Ovary (tissue), 3 donors: Measurements from ENCODE around the gene ZNF598.

Source experiments
- CTCF ChIP-seq, 3 donors: fragments of 450-650 bp in 2 of 3; fragments of 200-600 bp in 1 of 3; IDR thresholded peaks; one replicate each; pipeline versions ENCODE4 v1.5.1 to v1.8.0; 2016 to 2022; ENCODE audit warnings: antibody characterized with exemption in 3 of 3, mild to moderate bottlenecking in 1 of 3
- EP300 ChIP-seq: sonication (generic); formaldehyde crosslinking; IDR thresholded peaks from one replicate; pipeline ENCODE4 v1.6.1; 2017; ENCODE audit warnings: antibody characterized with exemption
- POLR2A ChIP-seq: fragments of 450-650 bp; IDR thresholded peaks from one replicate; pipeline ENCODE4 v1.6.1; 2017; ENCODE audit warnings: antibody characterized with exemption, mild to moderate bottlenecking, moderate library complexity
- donor health status: DM: no; HTN: no; CAD: no.

- TF ChIP-seq CTCF (IDR thresholded peaks at IDR 0.05) (no peak), POLR2A (peak; percentile 24), EP300 (no peak)
Measured at GRCh38 chr16:1983544-1984346, 25.9 kb downstream of the ZNF598 start, which contains the start of gene GFER.
